GM18511 (cell line): ENCODE data around the gene DYNLT1.
"Not testable (repeated sequence)": the region's sequence is repeated elsewhere in the genome, so short reads cannot be mapped to it uniquely, and the experiment has no call there.

Experiments
- ATAC-seq: cut with Tn5 transposase; IDR thresholded peaks from one replicate; pipeline ENCODE4 v1.9.1; 2021; ENCODE audit warnings: mild to moderate bottlenecking, moderate library complexity; ENCODE audit not compliant: unreplicated experiment

The DYNLT1 gene

GRCh38 chr6:158663625-158664165 lies 19.2 kb upstream of the DYNLT1 start:
- ATAC-seq: no peak

GRCh38 chr6:158662954-158663624 lies 18.5 kb upstream of the DYNLT1 start:
- ATAC-seq: no peak

GRCh38 chr6:158662607-158662953 lies 18.0 kb upstream of the DYNLT1 start:
- no peak for ATAC-seq

- no peak for ATAC-seq
These were observed 16.7 kb upstream of the DYNLT1 start for GRCh38 chr6:158661156-158661685.

GRCh38 chr6:158660333-158660754 lies 15.8 kb upstream of the DYNLT1 start:
- no peak for ATAC-seq

GRCh38 chr6:158656986-158657385 lies 12.4 kb upstream of the DYNLT1 start:
- ATAC-seq: not testable (repeated sequence)

GRCh38 chr6:158655569-158656450 lies 11.3 kb upstream of the DYNLT1 start:
- ATAC-seq: no peak

- ATAC-seq: no peak
These were observed 10.5 kb upstream of the DYNLT1 start for GRCh38 chr6:158654960-158655489.

- no peak for ATAC-seq
These were observed 10.0 kb upstream of the DYNLT1 start for GRCh38 chr6:158654498-158654897.

- ATAC-seq: peak; percentile 65
These were observed 9.2 kb upstream of the DYNLT1 start for GRCh38 chr6:158653577-158654354.

GRCh38 chr6:158651981-158652737 lies 7.6 kb upstream of the DYNLT1 start:
- ATAC-seq: not testable (repeated sequence)

GRCh38 chr6:158649289-158650143 lies 5.0 kb upstream of the DYNLT1 start, which contains the start of gene SYTL3:
Gene SYTL3 (plus strand): TSS chr6:158650054. CDS start chr6:158663269, 13,215 bp downstream.
- ATAC-seq: peak; percentile 50

GRCh38 chr6:158648682-158649131 lies 4.2 kb upstream of the DYNLT1 start:
- ATAC-seq: peak; percentile 37

GRCh38 chr6:158647501-158647900 lies 3.0 kb upstream of the DYNLT1 start:
- ATAC-seq: no peak

- no peak for ATAC-seq
These were observed 1.7 kb upstream of the DYNLT1 start for GRCh38 chr6:158646023-158646910.

GRCh38 chr6:158645064-158646022 lies 800 bp upstream of the DYNLT1 start:
- ATAC-seq: no peak

- no peak for ATAC-seq
These were observed 710 bp downstream of the DYNLT1 start for GRCh38 chr6:158643836-158644230.
